GM12872 (cell line): Measurements from ENCODE around the gene IFNGR1.

Source experiments
- TF ChIP-seq, protein P1 (sequence below): IDR thresholded peaks from 3 replicates; pipeline ENCODE4 v1.5.1; 2011; ENCODE audit warnings: low read depth, mild to moderate bottlenecking, low read length, moderate library complexity; ENCODE audit not compliant: insufficient read depth

IFNGR1 gene

DNA sequence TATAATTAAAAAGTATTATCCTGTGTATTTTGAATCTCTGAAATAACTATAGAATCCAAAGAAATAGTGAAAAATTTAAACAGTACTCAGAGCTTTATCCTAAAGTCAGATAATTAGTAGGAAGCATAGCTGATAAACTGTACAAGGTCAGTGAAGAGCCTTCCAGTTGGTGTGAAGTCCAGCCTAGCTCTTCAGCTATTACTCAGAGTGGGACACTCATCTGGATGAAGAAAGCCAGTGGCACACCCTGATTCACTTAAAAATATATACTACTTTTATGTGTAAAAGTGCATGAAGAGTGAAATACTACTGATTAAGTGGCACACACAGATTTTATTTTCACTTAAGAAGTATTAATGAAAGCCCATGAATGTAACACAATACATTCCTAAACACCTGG is 3.1 kb downstream of the IFNGR1 start:
- TF ChIP-seq, protein P1, sequence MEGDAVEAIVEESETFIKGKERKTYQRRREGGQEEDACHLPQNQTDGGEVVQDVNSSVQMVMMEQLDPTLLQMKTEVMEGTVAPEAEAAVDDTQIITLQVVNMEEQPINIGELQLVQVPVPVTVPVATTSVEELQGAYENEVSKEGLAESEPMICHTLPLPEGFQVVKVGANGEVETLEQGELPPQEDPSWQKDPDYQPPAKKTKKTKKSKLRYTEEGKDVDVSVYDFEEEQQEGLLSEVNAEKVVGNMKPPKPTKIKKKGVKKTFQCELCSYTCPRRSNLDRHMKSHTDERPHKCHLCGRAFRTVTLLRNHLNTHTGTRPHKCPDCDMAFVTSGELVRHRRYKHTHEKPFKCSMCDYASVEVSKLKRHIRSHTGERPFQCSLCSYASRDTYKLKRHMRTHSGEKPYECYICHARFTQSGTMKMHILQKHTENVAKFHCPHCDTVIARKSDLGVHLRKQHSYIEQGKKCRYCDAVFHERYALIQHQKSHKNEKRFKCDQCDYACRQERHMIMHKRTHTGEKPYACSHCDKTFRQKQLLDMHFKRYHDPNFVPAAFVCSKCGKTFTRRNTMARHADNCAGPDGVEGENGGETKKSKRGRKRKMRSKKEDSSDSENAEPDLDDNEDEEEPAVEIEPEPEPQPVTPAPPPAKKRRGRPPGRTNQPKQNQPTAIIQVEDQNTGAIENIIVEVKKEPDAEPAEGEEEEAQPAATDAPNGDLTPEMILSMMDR = no peak

DNA sequence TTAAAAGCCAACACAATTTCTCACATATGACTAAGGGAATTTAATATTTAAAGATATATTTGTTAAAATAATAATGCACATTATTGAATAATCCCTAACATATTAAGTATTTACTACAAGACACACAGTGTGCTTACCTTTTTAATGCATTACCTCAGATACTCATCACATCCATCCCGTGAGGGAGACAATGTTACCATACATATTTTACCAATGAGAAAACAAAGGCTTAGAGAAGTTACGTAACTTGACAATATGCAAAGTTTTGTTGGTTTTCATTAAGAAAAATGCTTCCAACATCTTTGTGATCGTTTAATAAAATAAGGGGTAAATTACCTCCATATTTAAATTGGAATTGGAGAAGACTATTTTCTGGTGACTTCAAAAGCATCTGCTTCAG is 4.3 kb downstream of the IFNGR1 start:
- TF ChIP-seq, protein P1 = no peak

DNA sequence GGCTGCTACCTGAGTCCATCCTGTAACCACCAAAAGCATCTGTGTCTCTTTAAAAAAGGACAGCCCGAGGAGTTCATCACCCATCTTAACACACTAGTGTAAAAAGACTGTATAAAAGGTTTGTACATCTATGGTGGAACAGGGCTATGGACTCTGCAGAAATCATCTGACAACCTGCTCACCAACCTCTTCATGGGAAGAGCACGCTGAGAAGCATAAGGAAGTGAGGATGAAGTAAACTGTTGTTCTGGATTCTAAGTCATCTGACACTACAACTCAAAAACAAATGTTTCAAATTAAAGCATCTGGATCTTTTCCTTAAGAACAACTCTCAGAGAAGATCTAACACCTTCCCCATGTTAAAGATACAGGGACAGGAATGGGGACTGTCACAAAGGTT is 5.4 kb downstream of the IFNGR1 start:
- TF ChIP-seq, protein P1 = no peak

DNA sequence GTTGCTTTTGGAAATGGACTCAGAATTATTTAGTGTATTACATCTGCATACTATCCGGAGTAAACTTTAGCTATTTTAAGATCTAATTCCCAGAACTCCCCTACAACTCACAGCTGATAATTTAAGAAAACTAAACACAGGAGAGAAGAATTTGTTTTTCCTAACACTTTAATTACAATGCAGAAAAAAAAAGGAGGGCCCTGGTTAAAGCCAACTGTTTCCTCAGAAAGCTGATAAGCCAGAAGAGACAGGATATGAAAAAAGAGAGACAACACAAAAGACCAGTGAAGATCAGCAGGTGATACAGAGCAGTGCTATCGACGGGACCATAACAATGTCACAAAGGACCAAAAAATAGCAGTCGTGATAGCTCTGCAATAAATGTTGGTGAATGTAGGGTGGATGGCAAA is 5.8 kb downstream of the IFNGR1 start:
- TF ChIP-seq, protein P1 = no peak

DNA sequence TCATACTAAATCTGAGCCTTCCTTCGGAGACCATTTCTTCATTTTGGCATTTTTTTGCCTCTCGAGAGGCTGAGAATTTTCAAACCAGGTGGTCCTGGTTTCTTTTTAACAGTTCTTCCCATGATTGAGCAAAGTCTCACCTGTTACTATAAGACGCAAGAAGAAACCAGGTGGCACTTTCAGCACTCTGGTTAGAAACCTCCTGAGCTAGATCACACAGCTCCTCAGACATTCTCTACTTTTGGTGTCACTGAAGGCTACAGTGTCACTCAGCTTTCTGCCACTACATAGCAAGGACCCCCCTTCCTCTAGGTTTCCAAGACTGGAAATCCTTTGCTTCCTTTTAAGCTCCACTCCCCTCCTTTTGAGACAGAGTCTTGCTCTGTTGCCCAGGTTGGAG is 7.3 kb downstream of the IFNGR1 start:
- TF ChIP-seq, protein P1 = no peak

DNA sequence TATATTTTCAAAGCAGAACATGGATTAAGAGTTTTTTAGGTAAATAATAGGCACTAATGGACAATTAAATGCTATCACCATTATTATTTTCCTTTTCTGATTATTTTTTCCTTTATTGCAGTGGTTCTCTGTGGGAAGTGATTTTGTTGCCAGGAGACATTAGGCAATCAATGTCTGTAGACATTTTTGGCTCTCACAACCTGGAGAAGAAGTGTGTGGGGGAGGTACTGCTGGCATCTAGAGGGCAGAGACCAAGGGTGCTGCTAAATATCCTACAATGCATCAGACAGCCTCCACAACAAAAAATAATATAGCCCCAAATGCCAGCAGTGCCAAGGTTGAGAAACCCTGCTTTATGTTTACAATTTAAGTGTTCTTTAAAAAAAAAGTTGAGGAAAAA is 8.3 kb downstream of the IFNGR1 start:
- TF ChIP-seq, protein P1 = no peak

DNA sequence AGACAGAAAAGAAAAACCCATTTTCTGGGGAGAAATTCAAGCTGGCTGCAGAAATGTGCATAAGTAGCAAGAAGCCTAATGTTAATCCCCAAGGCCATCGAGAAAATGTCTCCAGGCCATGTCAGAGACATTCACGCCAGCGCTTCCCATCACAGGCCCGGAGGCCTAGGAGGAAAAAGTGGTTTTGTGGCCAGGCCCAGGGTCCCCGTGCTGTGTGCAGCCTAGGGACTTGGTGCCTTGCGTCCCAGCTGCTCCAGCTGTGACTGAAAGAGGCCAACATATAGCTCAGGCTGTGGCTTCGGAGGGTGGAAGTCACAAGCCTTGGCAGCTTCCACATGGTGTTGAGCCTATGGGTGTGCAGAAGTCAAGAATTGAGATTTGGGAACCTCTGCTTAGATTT is 10.9 kb downstream of the IFNGR1 start:
- TF ChIP-seq, protein P1 = no peak

DNA sequence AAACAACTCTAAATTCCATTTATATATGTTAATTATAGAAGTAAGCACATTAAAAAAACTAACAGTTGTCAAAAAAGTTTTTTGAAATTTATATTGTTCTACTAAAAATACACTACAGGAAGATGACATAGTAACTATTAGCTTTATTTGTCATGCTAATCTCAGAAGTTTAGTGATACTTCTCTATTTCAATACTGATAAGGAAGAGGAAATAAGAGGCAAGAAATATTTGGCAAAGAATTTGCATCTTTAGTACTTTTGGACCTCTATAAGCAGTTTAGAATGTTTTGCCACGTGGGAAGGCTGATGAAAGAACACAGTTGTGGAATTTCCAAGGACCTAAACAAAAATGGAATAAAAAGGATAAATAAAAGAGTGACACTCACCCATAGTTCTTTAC is 12.6 kb downstream of the IFNGR1 start:
- TF ChIP-seq, protein P1 = no peak
